GM18951 (cell line): ENCODE results near the gene RTRAF.

Source experiments
- POLR2A ChIP-seq: IDR thresholded peaks from 4 replicates; pipeline ENCODE4 v1.6.1; 2011; ENCODE audit warnings: mild to moderate bottlenecking; ENCODE audit not compliant: insufficient read length, insufficient read depth; ENCODE audit errors: extremely low read depth
- in situ Hi-C: fragments of 300-500 bp; cut with MboI; formaldehyde crosslinking; loops from one replicate; pipeline ENCODE4 v1.12.0; 2022; ENCODE audit warnings: low sequenced_read_pairs, mixed read lengths, inconsistent platforms; ENCODE audit not compliant: unreplicated experiment

The RTRAF gene

DNA sequence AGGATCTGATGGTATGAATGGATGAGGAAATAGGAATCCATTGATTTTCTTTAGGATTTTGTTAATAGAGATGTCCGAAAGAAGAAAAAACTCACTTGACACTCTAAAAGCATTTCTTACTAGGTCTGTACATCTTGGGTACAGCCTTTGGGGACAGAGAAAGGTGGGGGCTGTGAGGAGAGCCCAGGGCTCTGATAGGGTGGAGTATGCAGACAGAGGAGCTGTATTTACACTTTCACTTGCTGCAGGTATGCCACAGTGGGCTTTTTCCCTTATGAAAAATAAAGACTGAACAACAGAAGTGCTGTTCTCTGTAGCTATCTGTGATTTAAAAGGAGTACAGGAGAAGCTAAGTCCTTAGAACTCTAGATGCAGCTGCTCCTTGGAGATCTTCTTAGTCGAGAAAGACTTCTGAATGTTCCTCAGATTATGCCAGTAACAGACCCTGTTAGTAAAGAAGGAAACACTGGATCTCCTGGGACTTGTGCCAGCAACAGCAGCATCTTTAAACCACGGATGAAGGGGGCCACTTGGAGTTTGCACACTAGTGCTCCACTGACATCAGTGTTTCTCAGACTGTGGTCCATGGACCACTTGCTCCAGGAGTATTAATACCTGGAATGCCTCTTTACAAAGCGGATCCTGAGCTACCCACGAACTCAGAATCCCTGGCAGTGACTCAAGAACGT, 19.4 kb upstream of the RTRAF start:
- no peak for TF ChIP-seq POLR2A
- in situ Hi-C loops: loop anchor here (10.0 kb wide), 1 partner anchor 125 kb away; no protein-coding TSS in a partner anchor

- no peak for TF ChIP-seq POLR2A
- in situ Hi-C loops: loop anchor here (10.0 kb wide), 1 partner anchor 128 kb away; no protein-coding TSS in a partner anchor
Measured at GRCh38 chr14:51972566-51972965, 16.8 kb upstream of the RTRAF start.

GRCh38 chr14:51977075-51977474, 12.3 kb upstream of the RTRAF start:
- no peak for TF ChIP-seq POLR2A
- in situ Hi-C loops: loop anchor here (10.0 kb wide), 1 partner anchor 132 kb away; no protein-coding TSS in a partner anchor

DNA sequence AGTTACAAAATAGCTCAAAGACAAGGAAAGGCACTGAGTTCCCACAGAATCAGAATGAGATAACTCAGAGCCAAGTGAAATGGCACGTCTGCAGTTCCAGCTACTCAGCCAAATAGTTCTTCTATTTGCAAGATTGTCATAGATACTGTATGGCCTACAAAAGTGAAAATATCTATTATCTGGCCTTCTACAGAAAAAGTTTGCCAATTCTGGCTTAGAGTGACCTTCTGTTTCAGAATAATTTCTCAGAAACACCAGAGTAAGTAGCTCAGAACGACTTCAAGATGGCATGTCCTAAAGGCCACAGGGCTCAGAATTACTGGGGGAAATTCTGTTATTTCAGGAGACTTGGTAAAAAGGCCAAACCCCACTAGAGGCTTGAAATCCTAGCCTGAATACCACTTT, 10.7 kb upstream of the RTRAF start:
- TF ChIP-seq POLR2A: no peak
- in situ Hi-C loops: loop anchor here (10.0 kb wide), 1 partner anchor 134 kb away; no protein-coding TSS in a partner anchor

DNA sequence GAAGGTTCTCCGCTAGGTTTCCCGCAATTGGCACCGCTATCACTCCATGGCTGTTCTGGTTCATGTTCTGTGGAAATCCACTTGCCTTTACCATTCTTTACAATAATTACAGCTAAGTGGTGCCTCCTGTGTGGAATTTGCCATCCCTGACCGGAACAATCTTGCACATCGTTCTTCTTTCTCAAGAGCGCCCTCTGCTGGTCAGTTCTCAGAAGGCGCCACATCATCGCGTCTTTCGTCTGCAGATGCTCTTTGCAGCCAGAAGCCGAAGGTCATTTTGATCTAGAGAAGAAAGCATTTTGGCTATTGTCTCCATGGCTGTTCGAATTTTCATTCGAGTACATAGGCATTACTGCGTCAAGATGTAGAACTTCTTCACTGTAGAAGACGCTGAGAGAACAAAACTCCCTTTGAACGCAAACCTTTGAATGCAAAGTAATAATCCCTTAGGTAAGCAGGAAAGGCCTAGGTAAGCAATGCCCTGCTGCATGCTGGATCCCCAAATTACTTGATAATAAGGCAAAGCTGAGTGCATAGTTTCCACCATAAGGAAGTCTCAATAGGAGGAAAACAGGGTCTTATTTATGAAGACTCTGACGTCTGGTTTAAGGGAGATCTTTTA, 10.1 kb upstream of the RTRAF start:
- no peak for TF ChIP-seq POLR2A
- in situ Hi-C loops: loop anchor here (10.0 kb wide), 1 partner anchor 134 kb away; no protein-coding TSS in a partner anchor

GRCh38 chr14:51981218-51981854, 8.0 kb upstream of the RTRAF start:
- no peak for TF ChIP-seq POLR2A
- in situ Hi-C loops: no loop called here

DNA sequence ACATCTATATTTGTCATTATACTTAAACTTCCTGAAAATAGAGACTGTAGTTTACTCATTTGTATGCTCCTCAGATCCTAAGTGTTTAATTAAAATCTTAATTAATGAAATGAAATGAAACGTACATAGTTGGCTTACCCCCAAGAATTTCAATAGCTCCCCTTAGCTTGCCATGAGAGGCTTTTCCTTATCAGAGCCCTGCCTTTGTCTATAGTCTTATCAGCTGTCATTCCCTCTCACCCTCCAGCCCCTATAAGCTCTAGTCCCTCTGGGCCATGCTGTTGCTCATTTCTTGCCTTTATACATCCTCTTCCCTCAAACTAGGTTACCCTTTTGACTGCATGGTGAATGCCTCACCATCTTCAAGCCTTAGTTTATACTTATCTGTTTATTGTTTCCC, 1.1 kb upstream of the RTRAF start:
- in situ Hi-C loops: no loop called here
- TF ChIP-seq POLR2A: no peak

GRCh38 chr14:51990488-51990887, 1.1 kb downstream of the RTRAF start:
- in situ Hi-C loops: loop anchor here (10.0 kb wide), 1 partner anchor 294 kb away; no protein-coding TSS in a partner anchor
- TF ChIP-seq POLR2A: no peak

DNA sequence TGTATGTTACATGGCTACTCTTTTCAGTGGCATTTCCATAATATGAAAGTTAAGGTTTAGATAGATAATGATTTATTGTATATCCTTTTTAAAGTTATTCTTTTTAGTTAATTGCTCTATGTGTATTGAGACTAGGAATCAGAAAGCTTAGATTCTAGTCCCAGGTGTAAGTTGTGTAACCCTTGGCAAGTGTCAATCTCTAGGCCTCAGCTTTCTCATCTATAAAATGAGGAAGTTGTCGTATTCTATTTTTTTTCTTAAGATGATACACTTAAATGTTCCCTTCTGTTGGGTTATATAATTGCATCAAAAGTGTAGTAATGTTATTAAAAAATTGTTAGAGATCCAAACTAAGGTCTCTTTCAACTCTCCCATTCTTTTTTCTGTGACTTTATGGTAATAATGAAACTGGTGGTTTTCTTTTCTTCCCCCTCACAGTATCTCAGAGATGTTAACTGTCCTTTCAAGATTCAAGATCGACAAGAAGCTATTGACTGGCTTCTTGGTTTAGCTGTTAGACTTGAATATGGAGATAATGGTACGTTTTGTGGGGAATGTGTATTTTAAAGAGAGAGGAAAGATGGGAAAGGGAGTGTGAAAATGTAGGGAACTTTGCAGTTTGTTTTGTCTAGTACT, 4.1 kb downstream of the RTRAF start:
- in situ Hi-C loops: loop anchor here (10.0 kb wide), 1 partner anchor 291 kb away; no protein-coding TSS in a partner anchor

GRCh38 chr14:51996148-51996746, 6.9 kb downstream of the RTRAF start:
- no peak for TF ChIP-seq POLR2A
- in situ Hi-C loops: loop anchor here (10.0 kb wide), 1 partner anchor 289 kb away; no protein-coding TSS in a partner anchor

More for the DNA sequence above, 4.1 kb downstream of the RTRAF start:
- no peak for TF ChIP-seq POLR2A

DNA sequence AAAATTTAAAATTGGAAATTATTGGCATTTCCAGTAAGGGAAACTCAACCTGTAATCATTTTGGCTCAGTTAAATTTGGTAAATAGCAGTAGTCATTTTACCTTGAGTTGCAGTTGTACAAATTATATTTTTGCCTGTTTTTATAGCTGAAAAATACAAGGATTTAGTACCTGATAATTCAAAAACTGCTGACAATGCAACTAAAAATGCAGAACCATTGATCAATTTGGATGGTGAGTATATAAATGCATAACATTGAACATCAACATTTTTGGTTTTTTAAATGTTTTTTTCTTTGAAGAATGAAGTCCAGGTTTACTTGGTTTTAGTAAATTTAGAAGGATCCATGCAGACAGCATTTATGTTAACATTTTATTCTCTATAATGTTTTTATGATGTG, 9.0 kb downstream of the RTRAF start:
- no peak for TF ChIP-seq POLR2A
- in situ Hi-C loops: loop anchor here (10.0 kb wide), 1 partner anchor 286 kb away; no protein-coding TSS in a partner anchor

DNA sequence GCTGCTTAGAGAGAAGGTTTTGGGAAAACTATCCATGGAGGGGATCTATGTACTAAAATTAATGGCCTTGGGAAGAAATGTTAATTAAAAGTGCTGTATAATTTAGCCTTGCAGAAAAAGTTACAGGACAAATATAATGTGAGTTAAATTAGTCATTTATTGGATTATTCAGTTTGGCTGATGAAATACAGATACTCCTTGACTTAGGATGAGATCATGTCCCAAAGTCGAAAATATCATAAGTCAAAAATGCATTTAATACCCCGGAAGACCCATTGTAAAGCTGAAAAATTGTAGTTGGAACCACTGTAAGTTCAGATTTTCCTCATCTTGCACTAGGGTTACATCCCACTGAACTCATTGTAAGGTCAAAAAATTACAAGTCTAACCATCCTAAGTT, 9.7 kb downstream of the RTRAF start:
- TF ChIP-seq POLR2A: no peak
- in situ Hi-C loops: loop anchor here (10.0 kb wide), 1 partner anchor 286 kb away; no protein-coding TSS in a partner anchor
